GM21381 (cell line): Measurements from ENCODE around the gene CRYBB1.
"Not testable (repeated sequence)": the region's sequence is repeated elsewhere in the genome, so short reads cannot be mapped to it uniquely, and the experiment has no call there.

ENCODE experiments used
- ATAC-seq: cut with Tn5 transposase; IDR thresholded peaks from one replicate; pipeline ENCODE4 v1.9.1; 2021; ENCODE audit warnings: mild to moderate bottlenecking, moderate library complexity; ENCODE audit not compliant: unreplicated experiment

Gene CRYBB1

GRCh38 chr22:26642465-26643417 is 24.9 kb upstream of the CRYBB1 start:
- no peak for ATAC-seq

GRCh38 chr22:26636296-26636695 is 18.5 kb upstream of the CRYBB1 start:
- no peak for ATAC-seq

GRCh38 chr22:26635117-26635516 is 17.3 kb upstream of the CRYBB1 start:
- ATAC-seq, result no peak

GRCh38 chr22:26634189-26634588 is 16.4 kb upstream of the CRYBB1 start:
- no peak for ATAC-seq

- no peak for ATAC-seq
Measured at GRCh38 chr22:26632422-26633155, 14.8 kb upstream of the CRYBB1 start.

- no peak for ATAC-seq
Measured at GRCh38 chr22:26631282-26631681, 13.5 kb upstream of the CRYBB1 start.

GRCh38 chr22:26629988-26630761 is 12.3 kb upstream of the CRYBB1 start:
- ATAC-seq, result no peak

- ATAC-seq, result no peak
Measured at GRCh38 chr22:26624803-26625202, 7.0 kb upstream of the CRYBB1 start.

- no peak for ATAC-seq
Measured at GRCh38 chr22:26623984-26624383, 6.2 kb upstream of the CRYBB1 start.

- no peak for ATAC-seq
Measured at GRCh38 chr22:26621663-26622062, 3.8 kb upstream of the CRYBB1 start, which contains the start of gene CRYBA4. TSS of gene CRYBA4 (plus strand) at chr22:26621963. CDS start at chr22:26622597, 634 bp downstream.

GRCh38 chr22:26620197-26620596 is 2.4 kb upstream of the CRYBB1 start:
- no peak for ATAC-seq

- ATAC-seq, result no peak
Measured at GRCh38 chr22:26619510-26619909, 1.7 kb upstream of the CRYBB1 start.

GRCh38 chr22:26618455-26618854 is 628 bp upstream of the CRYBB1 start:
- no peak for ATAC-seq

- ATAC-seq, result no peak
Measured at GRCh38 chr22:26616650-26617049, 1.2 kb downstream of the CRYBB1 start.

GRCh38 chr22:26615830-26616435 is 1.9 kb downstream of the CRYBB1 start:
- no peak for ATAC-seq

- peak; percentile 63 for ATAC-seq
Measured at GRCh38 chr22:26615149-26615548, 2.7 kb downstream of the CRYBB1 start.

- no peak for ATAC-seq
Measured at GRCh38 chr22:26614322-26614721, 3.5 kb downstream of the CRYBB1 start.

- ATAC-seq, result not testable (repeated sequence)
Measured at GRCh38 chr22:26613753-26614152, 4.1 kb downstream of the CRYBB1 start.

- ATAC-seq, result no peak
Measured at GRCh38 chr22:26612652-26613051, 5.2 kb downstream of the CRYBB1 start.

- ATAC-seq, result no peak
Measured at GRCh38 chr22:26610996-26611395, 6.8 kb downstream of the CRYBB1 start.
